Ovary (tissue), 3 donors: ENCODE measurements around the gene NEURL3.

Source experiments
- EP300 ChIP-seq: sonication (generic); formaldehyde crosslinking; IDR thresholded peaks from one replicate; pipeline ENCODE4 v1.6.1; 2017; ENCODE audit warnings: antibody characterized with exemption
- POLR2A ChIP-seq: fragments of 450-650 bp; IDR thresholded peaks from one replicate; pipeline ENCODE4 v1.6.1; 2017; ENCODE audit warnings: antibody characterized with exemption, mild to moderate bottlenecking, moderate library complexity
- TF ChIP-seq, protein P1 (sequence below), 3 donors: fragments of 450-650 bp in 2 of 3; fragments of 200-600 bp in 1 of 3; IDR thresholded peaks; one replicate each; pipeline versions ENCODE4 v1.5.1 to v1.8.0; 2016 to 2022; ENCODE audit warnings: antibody characterized with exemption in 3 of 3, mild to moderate bottlenecking in 1 of 3
- donor health status: DM: no; HTN: no; CAD: no.

DNA sequence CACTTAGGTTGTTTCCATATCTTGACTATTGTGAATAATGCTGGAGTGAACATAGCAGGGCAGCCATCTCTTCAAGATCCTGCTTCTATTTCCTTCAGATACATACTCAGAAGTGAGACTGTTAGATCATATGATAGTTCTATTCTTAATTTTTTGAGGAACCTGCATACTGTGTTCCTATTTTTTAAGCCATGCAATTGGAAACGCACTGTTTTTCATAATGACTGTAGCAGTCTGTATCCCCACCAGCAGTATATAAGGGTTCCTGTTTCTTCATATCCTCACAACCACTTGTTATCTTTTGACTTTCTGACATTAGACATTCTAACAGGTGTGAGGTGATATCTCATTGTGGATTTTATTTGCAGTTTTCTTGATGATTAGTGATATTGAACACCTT lies 15.5 kb downstream of the NEURL3 start:
- TF ChIP-seq, protein P1, sequence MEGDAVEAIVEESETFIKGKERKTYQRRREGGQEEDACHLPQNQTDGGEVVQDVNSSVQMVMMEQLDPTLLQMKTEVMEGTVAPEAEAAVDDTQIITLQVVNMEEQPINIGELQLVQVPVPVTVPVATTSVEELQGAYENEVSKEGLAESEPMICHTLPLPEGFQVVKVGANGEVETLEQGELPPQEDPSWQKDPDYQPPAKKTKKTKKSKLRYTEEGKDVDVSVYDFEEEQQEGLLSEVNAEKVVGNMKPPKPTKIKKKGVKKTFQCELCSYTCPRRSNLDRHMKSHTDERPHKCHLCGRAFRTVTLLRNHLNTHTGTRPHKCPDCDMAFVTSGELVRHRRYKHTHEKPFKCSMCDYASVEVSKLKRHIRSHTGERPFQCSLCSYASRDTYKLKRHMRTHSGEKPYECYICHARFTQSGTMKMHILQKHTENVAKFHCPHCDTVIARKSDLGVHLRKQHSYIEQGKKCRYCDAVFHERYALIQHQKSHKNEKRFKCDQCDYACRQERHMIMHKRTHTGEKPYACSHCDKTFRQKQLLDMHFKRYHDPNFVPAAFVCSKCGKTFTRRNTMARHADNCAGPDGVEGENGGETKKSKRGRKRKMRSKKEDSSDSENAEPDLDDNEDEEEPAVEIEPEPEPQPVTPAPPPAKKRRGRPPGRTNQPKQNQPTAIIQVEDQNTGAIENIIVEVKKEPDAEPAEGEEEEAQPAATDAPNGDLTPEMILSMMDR (IDR thresholded peaks at IDR 0.05) = no peak
- TF ChIP-seq POLR2A (no peak), EP300 (no peak)
